ENCODE measurements around the gene BTBD9.

- TF ChIP-seq CTCF (IDR thresholded peaks at IDR 0.05) (no peak), EZH2 (IDR thresholded peaks at IDR 0.05; ENCODE audit: borderline replicate concordance, insufficient read depth, low read depth, low read length, poor library complexity, severe bottlenecking) (no peak)
Observed at GRCh38 chr6:38160831-38161230, 478.9 kb downstream of the BTBD9 start.

Data from B cell (primary cell).